AG09309 (cell line): Measurements from ENCODE around the gene REPS1.

Source experiments
- DNase-seq: peaks from one replicate; pipeline ENCODE4 v3.0.0-alpha.2; 2010; ENCODE audit warnings: low read depth
- H3K4me3 ChIP-seq: 2 replicates; pipeline ENCODE4 v1.5.1; 2011; ENCODE audit warnings: mild to moderate bottlenecking, low read depth, low read length, moderate library complexity; ENCODE audit not compliant: control insufficient read depth
- CTCF ChIP-seq: IDR thresholded peaks from 2 replicates; pipeline ENCODE4 v1.5.1; 2011; ENCODE audit warnings: mild to moderate bottlenecking, low read depth, low read length, inconsistent platforms; ENCODE audit not compliant: insufficient read depth, control insufficient read depth; ENCODE audit errors: missing control alignments

The REPS1 gene

GRCh38 chr6:138957484-138957883 is 30.6 kb downstream of the REPS1 start:
- H3K4me3 ChIP-seq: no peak overlapping the region
- no peak for TF ChIP-seq CTCF
- DNase-seq: no peak

- no peak for TF ChIP-seq CTCF
- DNase-seq: no peak
- no peak overlapping the region for H3K4me3 ChIP-seq
Observed at GRCh38 chr6:138956244-138956924, 31.7 kb downstream of the REPS1 start.

- no peak for TF ChIP-seq CTCF
- no peak for DNase-seq
Observed at GRCh38 chr6:138955262-138955661, 32.8 kb downstream of the REPS1 start.

GRCh38 chr6:138953451-138953850 is 34.6 kb downstream of the REPS1 start:
- no peak for DNase-seq
- TF ChIP-seq CTCF: no peak
- H3K4me3 ChIP-seq: no peak overlapping the region

More at GRCh38 chr6:138955262-138955661, 32.8 kb downstream of the REPS1 start:
- no peak overlapping the region for H3K4me3 ChIP-seq

GRCh38 chr6:138948546-138949179 is 39.4 kb downstream of the REPS1 start:
- no peak overlapping the region for H3K4me3 ChIP-seq
- TF ChIP-seq CTCF: no peak
- no peak for DNase-seq

- no peak for TF ChIP-seq CTCF
- DNase-seq: no peak
- H3K4me3 ChIP-seq: no peak overlapping the region
Observed at GRCh38 chr6:138948004-138948403, 40.0 kb downstream of the REPS1 start.
